Naive B cell (primary cell): ENCODE results near the gene STAT5B. TPM values are rescaled to one million over a fixed set of nuclear protein-coding genes. Genes with fewer than 3 reads are reported as not detected.

Experiments used
- ATAC-seq, 2 donors: fragments of 150-1000 bp; cut with Tn5 transposase; 2 replicates each; pipeline ENCODE4 v1.10.0; 2021; ENCODE audit warnings: low read depth in 2 of 2, mild to moderate bottlenecking in 2 of 2, moderate library complexity in 2 of 2
- DNase-seq: peaks from one replicate; pipeline ENCODE4 v3.0.0; 2022
- H3K27ac Mint-ChIP-seq, 6 donors: one replicate each; pipeline ENCODE4 v1.8.0; 2020 to 2022; ENCODE audit warnings: mild to moderate bottlenecking in 6 of 6, mixed read lengths in 6 of 6, moderate library complexity in 5 of 6, inconsistent platforms in 2 of 6
- H3K27me3 Mint-ChIP-seq, 3 donors: one replicate each; pipeline ENCODE4 v1.8.0; 2021 to 2022; ENCODE audit warnings: mixed read lengths in 3 of 3, mild to moderate bottlenecking in 1 of 3
- H3K36me3 Mint-ChIP-seq, 2 donors: one replicate each; pipeline ENCODE4 v1.8.0; 2020 to 2022; ENCODE audit warnings: mixed read lengths in 2 of 2, inconsistent platforms in 1 of 2, mild to moderate bottlenecking in 1 of 2
- H3K4me1 Mint-ChIP-seq, 3 donors: one replicate each; pipeline ENCODE4 v1.8.0; 2020 to 2022; ENCODE audit warnings: mixed read lengths in 3 of 3, inconsistent platforms in 1 of 3, mild to moderate bottlenecking in 1 of 3, moderate library complexity in 1 of 3
- H3K4me3 Mint-ChIP-seq, 8 donors: one replicate each; pipeline ENCODE4 v1.8.0; 2020 to 2022; ENCODE audit warnings: mild to moderate bottlenecking in 8 of 8, mixed read lengths in 8 of 8, moderate library complexity in 8 of 8, inconsistent platforms in 2 of 8
- H3K9me3 Mint-ChIP-seq, 7 donors: one replicate each; pipeline ENCODE4 v1.8.0; 2020 to 2022; ENCODE audit warnings: mixed read lengths in 7 of 7, mild to moderate bottlenecking in 5 of 7, inconsistent platforms in 2 of 7, moderate library complexity in 1 of 7
- polyA plus RNA-seq, 6 donors: library from polyadenylated mRNA; unstranded; fragments of 300-500 nt; fragmentation: Illumina TruSeq; gene quantifications; one replicate each; pipeline ENCODE4 v1.2.3, GENCODE V29; 2021; ENCODE audit warnings: low read depth in 6 of 6

The STAT5B gene
- polyA plus RNA-seq, 6 donors from 2014 or later = 22.8 to 52.6 (median 42.6) TPM

GRCh38 chr17:42174126-42174783 is 101.9 kb downstream of the STAT5B start:
- peaks cover 0 to 15% of the 10 kb centered on the region in 2 donors for H3K36me3 Mint-ChIP-seq

DNA sequence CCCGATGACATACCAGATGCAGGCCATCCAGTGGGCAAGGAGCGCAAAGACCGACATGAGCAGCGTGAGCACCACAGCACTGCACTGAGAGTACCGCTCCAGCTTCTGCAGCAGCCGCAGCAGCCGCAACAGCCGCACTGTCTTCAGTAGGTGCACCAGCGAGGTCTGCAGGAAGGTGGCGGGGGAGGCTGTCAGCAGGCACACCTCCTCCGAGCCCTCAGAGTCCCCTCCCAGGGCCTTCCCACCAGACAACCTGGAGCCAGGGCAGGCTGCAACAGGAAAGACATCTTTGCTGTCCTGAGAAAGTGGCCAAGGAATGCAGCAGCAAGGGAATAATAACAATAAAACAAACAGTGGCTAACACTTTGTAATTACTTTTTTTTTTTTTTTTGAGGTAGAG is 104.4 kb downstream of the STAT5B start:
- DNase-seq (no peak), ATAC-seq (no peak)
- Mint-ChIP-seq H3K27ac (no peak overlapping the region), H3K36me3 (peaks cover 0 to 15% of the 10 kb centered on the region in 2 donors), H3K27me3 (peaks cover 0 to 6% (median 0%) of the 10 kb centered on the region in 3 donors), H3K9me3 (no peaks in the 10 kb centered on the region), H3K4me1 (peaks cover 0 to 20% (median 0%) of the 10 kb centered on the region in 3 donors), H3K4me3 (no peak overlapping the region)

More at GRCh38 chr17:42174126-42174783, 101.9 kb downstream of the STAT5B start:
- Mint-ChIP-seq H3K27ac (no peak overlapping the region), H3K9me3 (no peaks in the 10 kb centered on the region), H3K27me3 (peaks cover 0 to 13% (median 0%) of the 10 kb centered on the region in 3 donors), H3K4me3 (no peak overlapping the region), H3K4me1 (peaks cover 14 to 22% (median 17%) of the 10 kb centered on the region in 3 donors)
- DNase-seq (no peak), ATAC-seq (no peak)

DNA sequence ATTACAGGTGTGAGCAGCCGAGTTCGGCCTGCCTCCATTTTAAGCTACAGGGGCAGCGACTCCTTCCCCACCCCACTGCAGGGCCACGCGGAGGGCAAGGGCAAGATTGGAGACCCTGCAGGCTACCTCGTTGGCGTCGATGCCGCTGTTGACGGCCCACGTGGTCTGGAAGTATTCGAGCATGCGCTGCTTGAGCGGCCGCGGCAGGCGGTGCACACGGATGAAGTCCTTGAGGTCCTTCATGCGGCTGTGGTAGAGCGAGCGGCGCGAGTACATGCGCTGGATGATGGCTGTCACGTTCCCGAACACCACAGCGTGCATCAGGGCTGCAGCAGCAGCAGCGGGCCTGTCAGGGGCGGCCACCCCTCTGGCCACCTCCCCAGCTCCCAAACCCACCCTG is 106.8 kb downstream of the STAT5B start:
- Mint-ChIP-seq H3K27me3 (no peaks in the 10 kb centered on the region), H3K4me3 (no peak overlapping the region), H3K27ac (no peak overlapping the region), H3K4me1 (peaks cover 0 to 15% (median 0%) of the 10 kb centered on the region in 3 donors), H3K9me3 (no peaks in the 10 kb centered on the region), H3K36me3 (peaks cover 0 to 7% of the 10 kb centered on the region in 2 donors)
- ATAC-seq = no peak
- no peak for DNase-seq

DNA sequence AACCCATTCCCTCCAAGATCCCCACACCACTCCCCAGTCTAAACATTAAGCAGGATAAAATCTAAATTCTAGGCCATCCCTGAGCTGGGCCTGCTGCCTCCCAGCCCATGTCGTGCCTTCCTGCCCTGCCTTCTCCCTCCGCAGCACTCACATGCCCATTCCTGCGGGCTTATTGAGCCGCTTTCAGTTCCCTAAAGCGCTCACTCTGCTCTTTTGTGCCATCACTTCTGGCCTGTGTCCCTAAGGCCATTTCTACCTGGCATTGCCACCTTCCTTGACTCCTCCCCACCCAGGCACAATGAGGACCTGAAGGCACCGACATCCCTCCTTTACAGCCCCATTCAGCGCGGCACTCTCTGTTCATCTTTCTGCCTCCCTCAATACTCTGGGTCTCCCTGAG is 108.4 kb downstream of the STAT5B start:
- no peak for DNase-seq
- H3K4me1 Mint-ChIP-seq = peaks cover 0 to 20% (median 0%) of the 10 kb centered on the region in 3 donors
- ATAC-seq = no peak
- H3K4me3 Mint-ChIP-seq = no peak overlapping the region
- peak overlapping the region in 1 of 6 donors; percentile 60 for H3K27ac Mint-ChIP-seq
- no peaks in the 10 kb centered on the region for H3K9me3 Mint-ChIP-seq
- H3K27me3 Mint-ChIP-seq = no peaks in the 10 kb centered on the region
- H3K36me3 Mint-ChIP-seq = peaks cover 0 to 7% of the 10 kb centered on the region in 2 donors

DNA sequence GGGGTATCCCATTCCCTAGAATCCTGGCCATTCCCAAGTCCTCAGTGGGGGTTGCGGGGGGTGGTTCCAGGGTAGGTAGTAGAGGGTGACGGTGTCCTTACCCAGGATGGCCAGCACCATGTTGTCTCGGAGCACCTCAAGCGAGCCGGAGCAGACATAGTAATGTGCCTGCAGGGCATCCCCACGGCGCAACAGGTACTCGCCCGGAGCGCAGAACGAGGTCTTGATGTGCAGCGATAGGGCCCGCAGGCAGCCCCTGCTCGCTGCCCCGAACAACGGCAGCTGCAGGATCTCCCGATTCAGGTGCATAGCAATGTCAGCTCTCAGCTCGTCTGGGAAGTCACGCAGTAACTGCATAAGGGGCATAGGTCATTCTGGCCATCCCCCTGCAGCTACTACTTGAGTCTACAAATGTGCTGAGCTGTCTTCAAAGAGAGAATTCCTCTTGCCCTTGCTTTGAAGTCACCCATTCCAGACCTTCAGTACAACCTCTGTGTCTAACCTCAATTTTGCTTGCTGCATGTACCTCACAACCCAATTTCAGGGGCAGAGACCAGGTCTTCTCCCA is 109.9 kb downstream of the STAT5B start:
- Mint-ChIP-seq H3K36me3 (peaks cover 0 to 7% of the 10 kb centered on the region in 2 donors), H3K27me3 (no peaks in the 10 kb centered on the region), H3K9me3 (no peaks in the 10 kb centered on the region), H3K27ac (no peak overlapping the region), H3K4me1 (peaks cover 0 to 18% (median 4%) of the 10 kb centered on the region in 3 donors), H3K4me3 (peak overlapping the region in 1 of 8 donors; percentile 37)
- DNase-seq (no peak), ATAC-seq (no peak)

DNA sequence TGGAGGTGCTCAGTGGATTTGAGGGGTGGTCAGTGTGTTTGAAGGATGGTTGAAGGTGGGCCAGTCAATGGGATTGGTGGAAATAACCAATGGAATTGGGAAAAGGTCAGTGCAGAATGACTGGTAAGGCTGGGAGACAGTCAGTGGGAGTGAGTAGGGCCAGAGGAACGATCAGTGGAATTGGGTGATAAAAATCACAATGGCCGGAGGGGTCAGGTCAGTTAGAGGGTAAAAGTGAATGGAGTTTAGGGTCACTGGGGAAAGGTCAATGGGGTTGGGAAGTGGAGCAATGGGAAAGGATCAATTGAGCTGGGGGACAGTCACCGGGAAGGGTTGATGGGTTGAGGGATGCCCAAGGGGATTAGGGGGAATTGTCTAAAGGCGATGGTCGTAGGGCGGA is 110.4 kb downstream of the STAT5B start:
- Mint-ChIP-seq H3K9me3 (no peaks in the 10 kb centered on the region), H3K4me3 (no peak overlapping the region), H3K4me1 (peaks cover 0 to 18% (median 7%) of the 10 kb centered on the region in 3 donors), H3K27me3 (no peaks in the 10 kb centered on the region), H3K36me3 (peaks cover 0 to 5% of the 10 kb centered on the region in 2 donors), H3K27ac (no peak overlapping the region)
- ATAC-seq (no peak), DNase-seq (no peak)

DNA sequence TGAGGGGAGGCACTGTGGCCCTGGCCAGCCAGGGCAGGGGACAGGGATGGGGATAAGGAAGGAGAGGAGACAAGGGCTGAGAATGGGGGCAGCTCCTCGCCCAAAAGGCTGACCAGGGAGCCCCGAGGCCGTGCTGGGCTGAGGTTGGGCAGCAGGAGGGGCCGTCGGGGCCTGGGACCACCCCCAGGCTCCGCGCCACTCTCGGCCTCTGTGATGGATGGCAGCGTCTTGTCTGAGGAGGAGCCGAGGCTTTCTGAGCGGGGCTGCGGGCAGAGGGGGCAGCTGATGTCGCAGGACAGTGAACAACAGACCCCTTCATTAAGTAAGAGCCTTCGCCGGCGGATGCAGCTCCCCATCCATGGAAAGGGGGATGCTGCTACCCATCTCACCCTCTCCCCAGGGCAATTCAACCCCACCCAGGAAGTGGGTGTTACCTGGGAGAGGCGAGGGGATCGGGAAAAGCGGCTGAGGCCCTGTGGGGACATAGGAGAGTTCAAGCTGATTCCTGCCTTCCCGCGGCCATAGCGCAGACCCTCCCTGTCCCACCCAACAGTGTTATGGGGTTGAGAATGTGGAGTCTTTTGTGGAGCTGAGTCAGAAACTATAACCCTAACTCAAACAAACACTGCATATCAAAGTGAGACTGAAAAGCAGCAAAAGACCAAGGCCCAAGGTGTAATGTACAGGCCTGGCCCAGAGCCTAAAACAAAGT is 112.3 kb downstream of the STAT5B start:
- ATAC-seq = no peak
- no peaks in the 10 kb centered on the region for H3K27me3 Mint-ChIP-seq
- DNase-seq = no peak
- H3K27ac Mint-ChIP-seq = peak overlapping the region in 1 of 6 donors; percentile 42
- H3K4me1 Mint-ChIP-seq = peaks cover 0 to 18% (median 7%) of the 10 kb centered on the region in 3 donors
- H3K4me3 Mint-ChIP-seq = no peak overlapping the region
- H3K9me3 Mint-ChIP-seq = no peaks in the 10 kb centered on the region
- H3K36me3 Mint-ChIP-seq = no peaks in the 10 kb centered on the region

- H3K27me3 Mint-ChIP-seq = no peaks in the 10 kb centered on the region
- no peak overlapping the region for H3K27ac Mint-ChIP-seq
- peaks cover 0 to 17% (median 7%) of the 10 kb centered on the region in 3 donors for H3K4me1 Mint-ChIP-seq
- no peaks in the 10 kb centered on the region for H3K9me3 Mint-ChIP-seq
- peak overlapping the region in 2 of 8 donors; percentile 28 to 40 for H3K4me3 Mint-ChIP-seq
- no peak for DNase-seq
- no peak for ATAC-seq
- H3K36me3 Mint-ChIP-seq = no peaks in the 10 kb centered on the region
These were observed 113.1 kb downstream of the STAT5B start for GRCh38 chr17:42163113-42163512.

DNA sequence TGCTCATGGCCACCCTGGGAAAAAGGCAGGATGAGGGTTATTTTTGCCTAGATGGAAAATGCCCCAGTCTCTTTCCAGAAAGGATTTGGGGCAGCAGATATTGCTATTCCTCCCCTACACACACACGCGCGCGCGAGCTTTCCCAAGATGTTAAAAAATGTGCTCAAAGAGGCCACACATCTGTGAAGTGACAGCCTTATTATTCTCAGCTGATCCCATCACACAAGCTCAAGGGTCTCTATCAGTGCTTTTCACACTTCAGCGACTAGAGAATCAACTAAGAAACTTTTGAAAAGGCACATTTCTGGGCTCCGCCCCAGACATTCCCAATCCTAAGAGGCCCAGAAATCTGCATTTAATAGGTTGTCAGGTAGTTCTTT is 115.7 kb downstream of the STAT5B start:
- Mint-ChIP-seq H3K9me3 (peaks cover 0 to 4% (median 0%) of the 10 kb centered on the region in 7 donors), H3K4me1 (peaks cover 2 to 13% (median 13%) of the 10 kb centered on the region in 3 donors), H3K4me3 (no peak overlapping the region), H3K36me3 (no peaks in the 10 kb centered on the region), H3K27ac (no peak overlapping the region), H3K27me3 (no peaks in the 10 kb centered on the region)
- DNase-seq = no peak
- ATAC-seq = no peak

GRCh38 chr17:42159796-42160530 is 116.2 kb downstream of the STAT5B start:
- Mint-ChIP-seq H3K27me3 (no peaks in the 10 kb centered on the region), H3K27ac (peak overlapping the region in 2 of 6 donors; percentile 54 to 93), H3K4me1 (peaks cover 4 to 15% (median 14%) of the 10 kb centered on the region in 3 donors), H3K9me3 (peaks cover 0 to 4% (median 0%) of the 10 kb centered on the region in 7 donors), H3K36me3 (no peaks in the 10 kb centered on the region), H3K4me3 (no peak overlapping the region)
- DNase-seq (no peak), ATAC-seq (no peak)

- Mint-ChIP-seq H3K9me3 (peaks cover 0 to 4% (median 0%) of the 10 kb centered on the region in 7 donors), H3K4me3 (peak overlapping the region; percentile 86 to 98 (median 96)), H3K4me1 (peaks cover 25 to 43% (median 37%) of the 10 kb centered on the region in 3 donors)
These were observed 120.6 kb downstream of the STAT5B start for GRCh38 chr17:42155614-42156045.

GRCh38 chr17:42153919-42154742 is 122.1 kb downstream of the STAT5B start:
- H3K4me3 Mint-ChIP-seq = peak overlapping the region; percentile 86 to 98 (median 96)
- peaks cover 25 to 48% (median 37%) of the 10 kb centered on the region in 3 donors for H3K4me1 Mint-ChIP-seq
- ATAC-seq (no peak), DNase-seq (no peak)
- peak overlapping the region; percentile 74 to 96 (median 96) for H3K27ac Mint-ChIP-seq
- peaks cover 0 to 4% (median 0%) of the 10 kb centered on the region in 7 donors for H3K9me3 Mint-ChIP-seq
- no peaks in the 10 kb centered on the region for H3K27me3 Mint-ChIP-seq
- H3K36me3 Mint-ChIP-seq = no peaks in the 10 kb centered on the region

More at GRCh38 chr17:42155614-42156045, 120.6 kb downstream of the STAT5B start:
- H3K27me3 Mint-ChIP-seq = no peaks in the 10 kb centered on the region
- H3K36me3 Mint-ChIP-seq = no peaks in the 10 kb centered on the region
- H3K27ac Mint-ChIP-seq = peak overlapping the region in 3 of 6 donors; percentile 80 to 94 (median 83)
- ATAC-seq = no peak
- DNase-seq = no peak
